HEK293T (cell line): ENCODE data around the gene GRIA4.

Experiments used
- ARNT ChIP-seq: fragments of 450-650 bp; IDR thresholded peaks from 2 replicates; pipeline ENCODE4 v1.6.1; 2017; ENCODE audit warnings: mild to moderate bottlenecking
- CTBP1 ChIP-seq: fragments of 450-650 bp; IDR thresholded peaks from 2 replicates; pipeline ENCODE4 v1.6.1; 2016; ENCODE audit warnings: borderline replicate concordance
- FOXA1 ChIP-seq: fragments of 450-650 bp; IDR thresholded peaks from 2 replicates; pipeline ENCODE4 v1.6.1; 2016; ENCODE audit warnings: mild to moderate bottlenecking
- FOXM1 ChIP-seq: fragments of 450-650 bp; IDR thresholded peaks from 2 replicates; pipeline ENCODE4 v1.6.1; 2017; ENCODE audit warnings: mild to moderate bottlenecking, borderline replicate concordance
- PKNOX1 ChIP-seq: fragments of 450-650 bp; IDR thresholded peaks from 2 replicates; pipeline ENCODE4 v1.6.1; 2016
- SP1 ChIP-seq: fragments of 450-650 bp; IDR thresholded peaks from 2 replicates; pipeline ENCODE4 v1.6.1; 2017
- ZNF384 ChIP-seq: fragments of 450-650 bp; IDR thresholded peaks from 2 replicates; pipeline ENCODE4 v1.6.1; 2016

- TF ChIP-seq FOXM1 = no peak
- TF ChIP-seq ZNF384 = no peak
- no peak for TF ChIP-seq ARNT
- TF ChIP-seq FOXA1 = no peak
- no peak for TF ChIP-seq PKNOX1
- TF ChIP-seq CTBP1 = no peak
- TF ChIP-seq SP1 = no peak
Measured at GRCh38 chr11:105701098-105701497, 91.2 kb downstream of the GRIA4 start.
